Activated CD4-positive, alpha-beta T cell treated with anti-CD3 and anti-CD28 coated beads for 4 hours (primary cell): ENCODE results near the gene UPB1.

ENCODE experiments used
- DNase-seq, 2 donors: peaks; one replicate each; pipeline ENCODE4 v3.0.0-alpha.2; 2020

Gene UPB1

DNA sequence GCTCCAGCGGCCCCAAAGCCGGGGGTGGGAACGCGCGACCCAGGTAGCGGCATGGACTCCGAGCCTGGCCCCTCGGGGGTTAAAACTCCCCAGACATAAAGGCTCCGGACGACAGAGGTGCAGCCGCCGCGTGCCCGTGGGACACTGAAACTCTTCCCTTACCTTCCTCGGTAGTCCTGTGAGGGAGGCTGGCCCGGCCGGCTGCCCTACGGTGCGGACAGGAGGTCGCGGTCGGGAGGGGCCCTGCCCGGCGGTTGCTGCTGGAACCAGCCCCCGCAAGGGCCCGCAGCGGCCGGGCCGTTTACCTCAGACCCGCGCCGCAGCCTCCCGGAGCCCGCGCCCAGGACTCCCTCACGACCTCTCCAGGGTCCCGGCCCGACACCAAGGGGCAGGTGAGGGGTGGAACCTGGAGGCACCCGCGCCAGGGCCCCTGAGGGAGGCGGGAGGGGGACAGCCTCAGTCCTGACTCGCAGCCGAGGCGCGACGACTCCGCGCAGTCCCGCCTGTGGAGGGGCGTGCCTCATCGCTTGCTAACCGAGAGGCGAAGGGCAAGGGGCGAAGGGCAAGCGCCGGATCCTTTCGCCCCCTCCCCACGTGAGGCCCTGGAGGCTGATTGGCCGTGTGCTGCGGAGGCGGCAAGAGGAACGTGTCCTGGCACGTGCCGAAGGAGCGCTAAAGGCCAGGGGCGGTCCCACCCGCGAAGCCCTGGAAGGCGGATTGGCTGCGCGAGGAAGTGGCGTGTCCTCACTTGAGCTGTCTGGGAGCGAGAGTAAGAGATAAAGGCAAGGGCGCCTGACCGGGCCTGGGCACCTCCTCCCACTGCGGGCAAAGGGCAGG is at the start of gene UPB1:
Gene UPB1, plus strand, starts transcription at position 805 of the 837 bp plus-strand sequence. CDS start 72 bp downstream, outside the sequence.
- DNase-seq, result no peak

DNA sequence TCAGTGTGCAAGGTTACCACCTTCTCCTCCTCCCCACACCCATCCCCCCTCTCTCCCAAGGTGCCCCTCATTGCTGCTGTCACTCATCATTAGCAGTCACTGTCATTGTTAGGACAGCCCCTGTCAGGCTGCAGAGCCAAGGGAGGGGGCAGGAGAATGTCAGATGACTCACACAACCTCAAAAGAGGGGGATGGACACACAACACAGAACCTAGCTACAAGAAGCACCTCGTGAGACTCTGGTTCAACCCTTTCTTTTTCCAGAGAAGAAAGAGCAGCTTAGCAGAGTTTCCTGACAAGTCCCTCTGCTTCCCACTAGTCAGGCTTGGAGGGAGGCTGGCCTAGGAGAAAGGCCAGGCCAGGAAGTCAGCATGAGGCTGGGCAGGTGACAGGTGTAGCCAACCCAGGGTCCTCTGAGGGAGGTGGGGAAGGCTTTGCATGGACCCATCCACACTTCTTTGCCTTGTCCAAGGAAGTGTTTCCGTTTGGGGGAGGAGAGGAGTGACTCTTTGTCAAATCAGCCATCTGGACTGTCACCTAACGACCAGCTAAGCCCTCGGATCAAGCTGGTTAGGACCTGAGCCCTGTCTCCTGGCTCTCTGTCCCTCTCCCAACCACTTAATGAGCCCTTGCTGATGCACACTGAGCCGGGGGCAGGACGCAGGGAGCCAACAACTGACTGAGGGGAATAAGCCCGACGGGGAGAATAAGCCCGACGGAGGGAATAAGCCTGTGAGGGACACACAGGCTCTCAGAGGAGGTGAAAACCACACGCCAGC is 49.5 kb upstream of the UPB1 start:
- DNase-seq, result no peak

DNA sequence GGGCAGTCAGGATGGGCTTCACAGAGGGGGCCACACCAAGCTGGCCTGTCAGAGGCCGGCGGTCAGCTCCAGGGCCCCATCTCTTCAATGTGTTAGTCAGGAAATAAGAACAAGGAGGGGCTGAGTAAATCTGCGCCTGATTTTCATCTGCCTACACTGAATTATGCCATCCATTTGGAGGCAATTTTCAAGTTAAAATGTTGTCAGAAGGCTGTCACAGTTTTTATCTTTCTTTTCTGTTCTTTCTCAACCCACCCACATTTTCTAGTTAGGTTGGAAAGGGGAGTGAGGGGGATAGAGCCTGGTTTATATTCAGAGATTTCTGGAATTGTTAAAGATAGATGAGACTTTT is 48.9 kb upstream of the UPB1 start:
- no peak for DNase-seq

DNA sequence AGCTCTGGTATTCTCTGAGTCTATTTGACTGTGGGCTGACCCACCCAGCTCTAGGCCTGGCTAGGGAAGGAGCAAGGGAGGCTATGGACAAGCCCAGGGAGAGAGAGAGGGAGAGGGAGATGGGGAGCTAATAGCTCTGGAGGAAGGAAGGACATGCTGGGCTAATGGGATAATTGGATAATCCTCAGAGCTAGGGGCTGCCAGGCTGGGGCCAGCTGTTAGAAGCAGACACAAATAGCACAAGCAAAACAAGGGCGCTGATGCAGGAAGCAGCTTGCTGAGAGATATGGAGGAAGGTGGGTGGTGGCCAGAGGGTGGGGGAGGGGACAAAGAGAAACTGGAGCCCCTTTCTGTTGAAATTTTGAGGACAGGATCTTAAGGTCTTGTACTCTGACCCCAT is 44.5 kb upstream of the UPB1 start:
- DNase-seq, result no peak

- no peak for DNase-seq
Measured at GRCh38 chr22:24451162-24451561, 44.0 kb upstream of the UPB1 start.

DNA sequence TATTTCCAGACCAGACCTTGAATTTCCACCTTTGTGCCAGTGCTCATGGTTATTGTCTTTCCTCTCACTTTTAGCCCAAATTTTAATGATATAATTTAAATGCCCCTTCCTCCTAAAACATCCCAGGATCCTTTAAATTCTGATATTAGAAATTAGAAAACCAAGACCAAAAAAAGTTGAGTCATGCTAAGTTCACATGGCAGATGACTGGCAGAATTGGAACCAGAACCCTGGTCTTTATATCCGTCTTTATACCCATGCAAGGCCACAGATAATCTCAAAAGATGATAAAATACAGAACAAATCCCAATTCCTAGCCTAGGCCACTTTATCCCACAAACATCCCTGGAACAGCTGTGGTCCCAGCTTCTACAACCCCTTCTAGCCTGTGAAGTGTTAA is 41.3 kb upstream of the UPB1 start:
- DNase-seq, result no peak

DNA sequence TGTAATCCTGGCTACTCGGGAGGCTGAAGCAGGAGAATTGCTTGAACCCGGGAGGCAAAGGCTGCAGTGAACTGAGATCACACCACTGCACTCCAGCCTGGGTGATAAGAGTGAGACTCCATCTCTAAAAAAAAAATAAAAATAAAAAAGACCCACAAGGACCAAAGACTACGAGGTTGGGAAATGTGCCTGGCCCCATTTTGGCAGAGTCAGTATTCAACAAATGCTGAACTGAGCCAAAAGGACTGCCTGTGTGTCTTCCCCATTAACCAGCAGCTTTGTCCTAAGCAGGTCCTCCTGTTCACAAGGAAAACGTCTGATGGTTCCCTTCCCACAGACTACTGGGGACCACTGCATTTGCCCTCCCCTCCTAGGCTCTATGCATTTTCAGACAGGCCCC is 40.1 kb upstream of the UPB1 start:
- DNase-seq, result no peak

DNA sequence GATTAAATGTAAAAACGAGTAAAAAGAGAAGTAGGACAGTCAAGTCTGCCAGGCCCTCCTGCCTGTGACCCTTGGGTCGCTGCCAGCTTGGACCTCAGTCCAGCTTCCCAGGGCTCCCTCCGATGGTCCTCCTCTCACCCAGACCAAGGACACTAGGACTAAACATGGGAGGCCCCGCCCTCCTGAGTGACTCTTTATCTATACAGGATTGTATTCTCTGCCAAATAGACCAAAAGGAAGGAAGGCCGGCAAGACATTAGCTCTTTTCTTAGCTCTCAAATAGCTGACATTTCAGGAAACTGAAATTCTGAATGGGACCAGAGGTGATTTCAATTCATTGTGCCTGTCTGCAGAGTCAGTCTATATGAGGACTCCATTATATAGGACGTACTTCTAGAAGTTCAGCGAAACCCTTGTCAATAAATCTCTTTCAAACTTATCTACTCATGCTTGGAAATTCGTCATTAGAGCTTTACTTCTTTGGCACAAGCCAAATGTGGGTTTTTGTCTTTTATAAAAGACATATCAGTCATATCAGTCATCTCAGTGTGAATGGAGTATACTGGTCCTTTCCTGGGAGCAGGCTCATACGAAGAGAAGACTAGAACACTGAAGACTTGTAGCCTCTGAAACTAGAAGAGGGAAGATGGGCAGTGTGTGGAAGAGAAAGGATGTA is 39.2 kb upstream of the UPB1 start:
- no peak for DNase-seq

DNA sequence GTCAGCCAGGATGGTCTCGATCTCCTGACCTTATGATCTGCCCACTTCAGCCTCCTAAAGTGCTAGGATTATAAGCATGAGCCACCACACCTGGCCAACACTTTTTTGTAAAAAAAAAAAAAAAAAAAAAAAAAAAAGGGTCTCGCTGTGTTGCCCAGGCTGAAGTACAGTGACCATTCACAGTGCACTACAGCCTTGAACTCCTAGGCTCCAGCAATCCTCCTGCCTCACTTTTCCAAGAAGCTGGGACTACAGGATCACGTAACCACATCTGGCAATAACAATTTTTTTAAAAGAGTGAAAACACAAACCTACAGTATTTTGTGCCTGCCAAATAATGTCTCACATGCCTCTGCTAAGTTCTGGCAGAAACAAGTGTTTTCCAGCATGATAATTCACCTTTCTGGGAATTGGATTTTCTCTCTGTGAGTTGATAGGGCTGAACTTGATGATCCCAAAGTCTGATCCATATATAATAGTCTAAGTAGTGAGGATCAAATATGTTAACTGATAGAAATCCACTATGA is 37.2 kb upstream of the UPB1 start:
- no peak for DNase-seq

DNA sequence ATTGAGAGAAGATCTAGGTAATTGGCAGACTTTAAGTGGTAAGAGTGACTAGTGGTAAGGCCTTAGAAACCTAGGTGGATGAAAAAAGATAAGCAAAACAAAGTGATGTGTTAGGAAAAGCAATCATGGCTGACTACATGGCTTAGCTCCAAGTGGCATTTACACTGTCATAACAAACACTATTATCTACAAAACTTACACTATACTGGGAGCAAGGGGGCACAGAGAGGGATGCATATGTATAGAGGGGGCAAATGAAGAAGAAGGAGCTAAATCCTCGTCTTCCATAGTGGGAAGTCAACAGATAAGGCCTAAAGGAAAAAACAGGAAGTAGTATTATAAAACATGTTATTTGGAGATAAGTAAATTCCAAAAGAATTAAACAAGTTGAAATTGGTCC is 35.2 kb upstream of the UPB1 start:
- no peak for DNase-seq

- no peak for DNase-seq
Measured at GRCh38 chr22:24460418-24461089, 34.6 kb upstream of the UPB1 start.

DNA sequence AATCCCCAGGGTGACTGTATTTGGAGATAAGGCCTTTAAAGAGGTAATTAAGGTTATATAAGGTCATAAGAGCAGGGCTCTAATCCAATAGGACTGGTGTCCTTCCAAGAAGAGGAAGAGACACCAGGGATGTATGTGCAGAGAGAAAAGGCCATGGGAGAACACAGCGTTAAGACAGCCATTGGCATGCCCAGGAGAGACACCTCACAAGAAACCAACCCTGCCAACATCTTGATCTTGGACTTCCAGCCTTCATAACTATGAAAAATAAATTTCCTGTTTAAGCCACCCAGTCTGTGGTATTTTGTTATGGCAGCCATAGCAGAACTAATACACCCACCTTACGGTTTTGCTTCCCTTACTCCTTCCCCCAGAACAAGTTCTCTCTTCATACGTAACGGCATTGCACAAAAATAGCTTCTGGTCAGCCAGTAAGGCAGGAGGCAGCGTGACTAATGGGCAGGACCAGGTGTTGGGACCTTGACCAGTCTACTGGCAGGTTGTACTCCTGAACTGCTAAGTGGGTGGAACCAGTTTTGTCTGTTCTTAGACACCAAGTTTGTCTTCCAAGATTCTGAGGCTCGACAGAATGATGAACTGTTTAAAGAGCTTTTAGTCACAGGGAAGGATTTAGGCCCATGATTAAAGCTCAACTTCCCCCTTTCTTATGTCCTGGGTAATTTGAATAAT is 31.9 kb upstream of the UPB1 start:
- no peak for DNase-seq

DNA sequence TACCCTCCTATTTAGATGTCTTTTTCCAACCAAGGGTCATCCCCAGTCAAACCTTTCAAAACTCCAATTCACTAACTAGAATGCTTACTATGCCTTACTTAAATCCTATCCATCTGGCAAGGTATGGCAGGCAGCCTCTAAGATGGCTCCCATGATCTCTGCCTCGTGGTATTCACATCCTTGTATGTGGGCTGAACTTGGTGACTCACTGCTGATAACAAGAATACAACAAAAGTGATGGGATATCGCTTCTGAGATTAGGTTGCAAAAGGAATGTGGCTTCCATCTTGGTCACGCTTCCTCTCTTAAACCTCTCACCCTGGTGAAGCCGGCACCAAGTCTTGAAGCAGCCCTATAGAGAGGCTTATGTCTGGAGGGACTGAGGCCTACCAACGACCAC is 29.6 kb upstream of the UPB1 start:
- DNase-seq, result no peak

- no peak for DNase-seq
Measured at GRCh38 chr22:24465975-24466374, 29.2 kb upstream of the UPB1 start.

DNA sequence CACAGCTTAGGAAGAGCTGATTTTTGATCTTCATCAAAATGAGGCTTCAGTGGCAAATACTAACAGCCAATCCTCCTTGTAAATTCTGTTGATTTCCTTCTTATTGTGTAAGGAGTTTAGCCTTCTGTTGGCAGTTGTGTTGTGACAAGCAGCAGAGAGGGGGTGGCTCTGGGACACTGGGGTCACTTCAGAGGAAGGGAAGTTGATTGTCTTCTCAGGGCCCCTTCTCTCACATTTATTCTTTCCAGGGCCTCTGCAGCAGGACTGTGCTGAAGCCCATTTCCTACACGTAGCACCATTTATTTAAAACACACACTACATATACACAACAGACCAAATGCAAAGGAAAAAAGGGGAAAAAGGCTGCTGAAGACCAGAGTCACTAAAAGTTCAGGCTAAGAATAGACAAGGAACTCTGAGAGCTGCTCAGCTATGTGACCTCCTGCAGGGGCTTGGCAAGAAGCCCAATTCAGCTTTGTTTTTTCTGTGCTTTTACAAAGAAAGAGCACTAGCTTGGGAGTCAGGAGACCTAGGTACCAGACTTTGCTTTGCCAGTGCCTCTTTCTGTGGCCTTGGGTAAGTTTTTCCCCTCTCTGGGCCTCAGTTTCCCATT is 28.3 kb upstream of the UPB1 start:
- DNase-seq, result no peak

DNA sequence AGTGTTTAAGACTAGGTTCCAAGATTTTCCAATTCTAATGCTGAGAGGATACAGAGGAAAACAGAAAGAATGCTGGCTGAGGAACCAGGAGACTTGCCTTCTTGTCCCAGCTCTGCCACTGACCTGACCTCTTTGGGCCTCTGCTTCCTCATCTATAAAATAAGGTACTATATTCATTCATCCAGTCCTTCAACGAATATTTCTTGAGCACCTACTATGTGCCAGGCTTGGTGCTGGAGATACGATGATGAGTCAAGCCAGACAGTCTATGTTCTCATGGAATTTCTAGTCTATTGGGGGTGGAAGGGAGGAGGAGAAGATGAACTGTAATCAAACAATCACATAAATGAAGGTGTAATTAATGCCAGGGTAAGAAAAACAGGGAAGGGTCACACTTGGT is 27.8 kb upstream of the UPB1 start:
- no peak for DNase-seq

DNA sequence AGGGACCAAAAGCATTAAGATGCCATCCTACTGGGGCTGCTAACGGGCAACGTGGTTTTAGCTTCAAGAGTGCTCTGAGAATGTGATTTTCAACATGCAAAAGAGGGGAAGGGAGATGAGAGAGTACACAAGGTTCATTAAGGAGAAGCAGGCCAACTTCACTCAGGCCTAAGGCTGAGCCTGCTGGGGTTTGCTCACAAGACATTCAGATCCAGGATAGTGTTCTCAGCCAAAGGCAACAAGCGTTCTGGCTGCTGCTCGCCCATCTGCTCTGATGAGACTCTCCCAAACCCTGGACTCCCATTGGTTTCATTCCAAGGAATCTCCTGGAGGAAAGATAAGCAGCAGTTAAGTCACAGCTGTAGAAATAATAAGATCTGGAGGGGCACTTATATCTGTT is 23.6 kb upstream of the UPB1 start:
- no peak for DNase-seq

GRCh38 chr22:24473284-24473683 is 21.8 kb upstream of the UPB1 start:
- DNase-seq, result no peak

GRCh38 chr22:24474221-24474620 is 20.9 kb upstream of the UPB1 start:
- DNase-seq, result no peak

DNA sequence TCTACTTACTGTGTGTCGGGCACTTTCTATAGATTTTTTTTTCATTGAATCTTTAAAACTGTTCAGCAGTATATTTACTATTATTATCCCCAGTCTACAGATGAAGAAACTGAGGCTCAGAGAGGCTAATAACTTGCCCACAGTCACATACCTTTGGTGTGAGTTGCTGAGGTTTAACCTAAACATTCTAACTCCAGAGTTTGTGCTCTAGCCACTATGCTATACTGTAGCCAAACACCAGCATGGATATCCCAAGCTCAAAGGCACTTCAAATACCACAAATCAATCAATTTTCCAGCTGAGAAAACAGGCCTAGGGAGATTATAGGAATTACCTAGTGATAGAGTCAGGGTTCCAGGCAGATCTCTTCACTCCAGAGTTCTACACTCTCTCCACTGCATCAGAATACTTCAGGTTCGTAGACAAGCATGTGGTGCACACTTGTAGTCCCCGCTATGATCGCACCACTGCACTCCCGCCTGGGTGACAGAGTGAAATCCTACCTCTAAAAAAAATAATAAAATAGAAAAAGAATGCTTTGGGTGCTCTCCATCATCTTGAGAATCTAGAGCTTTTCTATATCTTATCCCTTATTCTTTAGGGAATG is 20.4 kb upstream of the UPB1 start:
- no peak for DNase-seq

- DNase-seq, result no peak
Measured at GRCh38 chr22:24481641-24482040, 13.5 kb upstream of the UPB1 start.

DNA sequence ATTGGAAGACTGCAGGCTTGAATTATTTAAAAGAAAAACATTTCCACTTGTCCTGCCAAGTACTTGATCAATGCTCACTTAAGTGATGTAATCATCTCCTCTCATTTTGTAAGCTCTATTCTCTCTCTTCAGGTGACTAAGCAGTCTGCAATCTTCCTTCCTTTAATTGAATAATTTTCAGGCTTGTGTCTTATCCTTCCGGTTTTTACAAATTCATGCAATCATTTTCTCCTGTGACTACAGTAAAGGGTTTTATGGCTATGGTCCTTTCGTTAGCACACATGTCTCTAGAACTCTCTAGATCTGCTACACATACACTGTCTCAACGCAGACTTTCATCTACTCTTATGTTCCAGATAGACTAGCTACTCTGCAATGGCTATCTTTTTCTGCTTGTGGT is 12.6 kb upstream of the UPB1 start:
- no peak for DNase-seq
